IPS-15b (cell line): ENCODE data around the gene NCKAP5.
"Not testable (repeated sequence)": the region's sequence is repeated elsewhere in the genome, so short reads cannot be mapped to it uniquely, and the experiment has no call there.

Source experiments
- H3K27me3 ChIP-seq: one replicate; pipeline ENCODE4 v1.6.1; 2013; ENCODE audit warnings: low read length; ENCODE audit not compliant: control insufficient read depth, insufficient read depth
- H3K36me3 ChIP-seq: one replicate; pipeline ENCODE4 v1.6.1; 2013; ENCODE audit warnings: low read length; ENCODE audit not compliant: control insufficient read depth, insufficient read depth
- H3K4me1 ChIP-seq: one replicate; pipeline ENCODE4 v1.6.1; 2013; ENCODE audit warnings: mild to moderate bottlenecking, low read length; ENCODE audit not compliant: control insufficient read depth, insufficient read depth
- H3K4me3 ChIP-seq: one replicate; pipeline ENCODE4 v1.5.1; 2013; ENCODE audit warnings: low read depth, low read length
- H3K9ac ChIP-seq: one replicate; pipeline ENCODE4 v1.6.1; 2013; ENCODE audit warnings: low read depth, mild to moderate bottlenecking, low read length
- H3K9me3 ChIP-seq: one replicate; pipeline ENCODE4 v1.6.1; 2013; ENCODE audit warnings: mild to moderate bottlenecking, low read length; ENCODE audit not compliant: control insufficient read depth, insufficient read depth

NCKAP5 gene

GRCh38 chr2:132715386-132716351 is 852.6 kb downstream of the NCKAP5 start:
- Histone ChIP-seq H3K36me3 (no peaks in the 10 kb centered on the region), H3K4me3 (no peak overlapping the region), H3K27me3 (peaks cover 2% of the 10 kb centered on the region), H3K4me1 (no peaks in the 10 kb centered on the region), H3K9me3 (no peaks in the 10 kb centered on the region), H3K9ac (no peak overlapping the region)

GRCh38 chr2:132703396-132703795 is 864.9 kb downstream of the NCKAP5 start:
- Histone ChIP-seq H3K4me3 (no peak overlapping the region), H3K36me3 (no peaks in the 10 kb centered on the region), H3K27me3 (no peaks in the 10 kb centered on the region)

GRCh38 chr2:132701810-132702209 is 866.5 kb downstream of the NCKAP5 start:
- Histone ChIP-seq H3K9me3 (no peaks in the 10 kb centered on the region), H3K9ac (no peak overlapping the region)

More at GRCh38 chr2:132703396-132703795, 864.9 kb downstream of the NCKAP5 start:
- H3K9me3 ChIP-seq, result no peaks in the 10 kb centered on the region
- H3K9ac ChIP-seq, result no peak overlapping the region
- H3K4me1 ChIP-seq, result no peaks in the 10 kb centered on the region

GRCh38 chr2:132699802-132700201 is 868.5 kb downstream of the NCKAP5 start:
- H3K4me3 ChIP-seq, H3K36me3 ChIP-seq, H3K27me3 ChIP-seq, H3K9ac ChIP-seq, H3K4me1 ChIP-seq, H3K9me3 ChIP-seq: not testable (repeated sequence)

More at GRCh38 chr2:132701810-132702209, 866.5 kb downstream of the NCKAP5 start:
- H3K4me1 ChIP-seq, result no peaks in the 10 kb centered on the region
- H3K4me3 ChIP-seq, result no peak overlapping the region
- H3K27me3 ChIP-seq, result no peaks in the 10 kb centered on the region
- no peaks in the 10 kb centered on the region for H3K36me3 ChIP-seq

GRCh38 chr2:132698347-132698746 is 869.9 kb downstream of the NCKAP5 start:
- not testable (repeated sequence) for H3K9ac ChIP-seq, H3K27me3 ChIP-seq, H3K9me3 ChIP-seq, H3K4me1 ChIP-seq, H3K36me3 ChIP-seq, H3K4me3 ChIP-seq

GRCh38 chr2:132697556-132698205 is 870.6 kb downstream of the NCKAP5 start:
- no peaks in the 10 kb centered on the region for H3K9me3 ChIP-seq
- H3K4me1 ChIP-seq, result peaks cover 6% of the 10 kb centered on the region
- H3K4me3 ChIP-seq, result no peak overlapping the region
- H3K36me3 ChIP-seq, result no peaks in the 10 kb centered on the region
- H3K9ac ChIP-seq, result no peak overlapping the region
- no peaks in the 10 kb centered on the region for H3K27me3 ChIP-seq

- Histone ChIP-seq H3K27me3 (no peaks in the 10 kb centered on the region), H3K4me1 (peaks cover 6% of the 10 kb centered on the region), H3K9ac (no peak overlapping the region), H3K36me3 (no peaks in the 10 kb centered on the region), H3K9me3 (no peaks in the 10 kb centered on the region), H3K4me3 (no peak overlapping the region)
Measured at GRCh38 chr2:132692816-132693215, 875.4 kb downstream of the NCKAP5 start.

- Histone ChIP-seq H3K9ac (no peak overlapping the region), H3K27me3 (no peaks in the 10 kb centered on the region), H3K9me3 (no peaks in the 10 kb centered on the region), H3K4me1 (peaks cover 6% of the 10 kb centered on the region), H3K36me3 (no peaks in the 10 kb centered on the region), H3K4me3 (no peak overlapping the region)
Measured at GRCh38 chr2:132691556-132691955, 876.7 kb downstream of the NCKAP5 start.

GRCh38 chr2:132690664-132691303 is 877.5 kb downstream of the NCKAP5 start:
- H3K9me3 ChIP-seq, result no peaks in the 10 kb centered on the region

GRCh38 chr2:132681766-132682165 is 886.5 kb downstream of the NCKAP5 start:
- H3K9me3 ChIP-seq, result no peaks in the 10 kb centered on the region
- H3K27me3 ChIP-seq, result no peaks in the 10 kb centered on the region
- no peaks in the 10 kb centered on the region for H3K4me1 ChIP-seq
- H3K9ac ChIP-seq, result no peak overlapping the region
- H3K4me3 ChIP-seq, result no peak overlapping the region
- no peaks in the 10 kb centered on the region for H3K36me3 ChIP-seq

More at GRCh38 chr2:132690664-132691303, 877.5 kb downstream of the NCKAP5 start:
- H3K4me1 ChIP-seq, result peaks cover 6% of the 10 kb centered on the region
- no peak overlapping the region for H3K4me3 ChIP-seq
- no peaks in the 10 kb centered on the region for H3K27me3 ChIP-seq
- H3K36me3 ChIP-seq, result no peaks in the 10 kb centered on the region
- no peak overlapping the region for H3K9ac ChIP-seq

GRCh38 chr2:132680544-132680943 is 887.7 kb downstream of the NCKAP5 start:
- Histone ChIP-seq H3K4me1 (no peaks in the 10 kb centered on the region), H3K9ac (no peak overlapping the region), H3K9me3 (no peaks in the 10 kb centered on the region), H3K4me3 (no peak overlapping the region), H3K27me3 (no peaks in the 10 kb centered on the region), H3K36me3 (no peaks in the 10 kb centered on the region)
